ENCODE measurements around the gene OR2B3. TPM values are rescaled to one million over a fixed set of nuclear protein-coding genes. Genes with fewer than 3 reads are reported as not detected.
"Not testable (repeated sequence)": the region's sequence is repeated elsewhere in the genome, so short reads cannot be mapped to it uniquely, and the experiment has no call there.

Gene OR2B3, protein sequence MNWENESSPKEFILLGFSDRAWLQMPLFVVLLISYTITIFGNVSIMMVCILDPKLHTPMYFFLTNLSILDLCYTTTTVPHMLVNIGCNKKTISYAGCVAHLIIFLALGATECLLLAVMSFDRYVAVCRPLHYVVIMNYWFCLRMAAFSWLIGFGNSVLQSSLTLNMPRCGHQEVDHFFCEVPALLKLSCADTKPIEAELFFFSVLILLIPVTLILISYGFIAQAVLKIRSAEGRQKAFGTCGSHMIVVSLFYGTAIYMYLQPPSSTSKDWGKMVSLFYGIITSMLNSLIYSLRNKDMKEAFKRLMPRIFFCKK
- total RNA-seq = not detected in 2 replicates

GRCh38 chr6:29087213-29087612, at the start of gene OR2B3:
OR2B3 (minus strand) TSS chr6:29087313; CDS start chr6:29087248, 65 bp downstream.
- DNase-seq (ENCODE audit: low read depth, low spot score) = no peak

- no peak for DNase-seq (ENCODE audit: low read depth, low spot score)
Measured at GRCh38 chr6:29131691-29132090, 44.6 kb upstream of the OR2B3 start.

DNA sequence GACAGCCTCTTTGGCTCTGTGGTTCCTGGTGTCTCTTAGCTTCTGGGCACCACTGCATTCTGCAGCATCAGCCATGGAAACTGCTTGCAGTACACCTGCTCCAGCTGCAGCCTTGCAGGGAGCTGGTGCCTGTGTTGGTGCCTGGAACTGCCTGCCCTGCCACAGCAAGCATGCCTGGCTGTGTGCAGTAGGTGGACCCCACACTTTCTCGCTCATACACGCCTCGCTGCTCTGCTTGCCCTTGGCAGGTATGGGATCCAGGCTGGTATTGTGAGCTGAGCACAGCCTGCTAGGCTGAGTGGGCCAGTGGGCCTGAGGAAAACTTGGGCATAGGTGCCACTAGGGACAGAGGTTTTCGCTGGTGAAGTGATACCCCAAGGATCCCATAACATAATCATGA, 43.5 kb upstream of the OR2B3 start:
- DNase-seq (ENCODE audit: low read depth, low spot score) = no peak

DNA sequence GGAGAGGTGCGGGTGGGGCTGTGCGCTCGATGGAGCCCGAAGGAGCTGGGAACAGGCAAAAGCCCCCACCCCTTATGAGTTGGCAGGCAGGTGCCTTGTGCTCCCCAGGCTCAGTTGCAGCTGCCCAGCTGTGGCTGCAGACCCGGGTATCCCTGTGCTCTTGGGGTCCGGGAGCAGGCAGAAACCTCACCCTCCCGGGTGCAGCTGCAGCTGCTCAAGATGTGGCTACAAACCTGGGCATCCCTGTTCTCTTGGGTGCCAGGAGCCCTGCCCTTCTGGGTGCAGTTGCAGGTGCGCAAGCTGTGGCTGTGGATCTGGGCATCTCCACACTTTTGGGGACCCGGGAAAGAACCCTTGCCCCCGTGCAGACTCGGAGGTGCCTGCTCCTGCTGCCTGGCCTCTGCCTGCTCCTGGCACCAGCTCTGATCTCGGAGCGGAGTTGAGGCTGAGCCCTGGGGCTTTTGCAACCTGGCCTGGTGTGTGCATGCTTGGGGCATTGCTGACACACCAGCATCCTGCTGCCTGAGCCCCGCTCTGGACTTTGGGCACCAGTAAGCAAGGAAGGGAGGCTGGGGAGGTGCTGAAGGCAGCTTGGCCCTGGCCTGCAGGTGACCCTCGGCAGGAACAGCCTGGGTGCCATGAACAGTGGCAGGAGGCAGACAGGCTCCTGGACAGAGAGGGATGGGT, 42.4 kb upstream of the OR2B3 start:
- no peak for DNase-seq (ENCODE audit: low read depth, low spot score)

DNA sequence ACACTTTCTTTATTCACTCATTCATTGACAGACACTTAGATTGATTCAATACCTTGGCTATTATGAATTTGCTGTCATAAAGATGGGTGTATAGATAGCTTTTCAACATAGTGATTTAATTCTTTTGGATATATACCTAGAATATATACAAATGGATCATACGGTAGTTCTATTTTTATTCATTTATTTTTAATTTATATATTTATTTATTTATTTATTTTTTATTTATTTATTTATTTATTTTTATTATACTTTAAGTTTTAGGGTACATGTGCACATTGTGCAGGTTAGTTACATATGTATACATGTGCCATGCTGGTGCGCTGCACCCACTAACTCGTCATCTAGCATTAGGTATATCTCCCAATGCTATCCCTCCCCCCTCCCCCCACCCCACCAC, 27.9 kb upstream of the OR2B3 start:
- DNase-seq (ENCODE audit: low read depth, low spot score) = not testable (repeated sequence)

DNA sequence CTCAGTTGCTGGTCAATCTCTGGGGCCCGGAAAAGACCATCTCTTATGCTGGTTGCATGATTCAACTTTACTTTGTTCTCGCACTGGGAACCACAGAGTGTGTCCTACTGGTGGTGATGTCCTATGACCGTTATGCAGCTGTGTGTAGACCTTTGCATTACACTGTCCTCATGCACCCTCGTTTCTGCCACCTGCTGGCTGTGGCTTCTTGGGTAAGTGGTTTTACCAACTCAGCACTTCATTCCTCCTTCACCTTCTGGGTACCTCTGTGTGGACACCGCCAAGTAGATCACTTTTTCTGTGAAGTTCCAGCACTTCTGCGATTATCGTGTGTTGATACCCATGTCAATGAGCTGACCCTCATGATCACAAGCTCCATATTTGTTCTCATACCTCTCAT, 25.0 kb upstream of the OR2B3 start:
- no peak for DNase-seq (ENCODE audit: low read depth, low spot score)

GRCh38 chr6:29107758-29108157, 20.6 kb upstream of the OR2B3 start, which contains the start of gene OR2J3:
OR2J3 (plus strand) TSS chr6:29108058; CDS start chr6:29111891, 3,833 bp downstream.
- DNase-seq (ENCODE audit: low read depth, low spot score) = no peak

- DNase-seq (ENCODE audit: low read depth, low spot score) = no peak
Measured at GRCh38 chr6:29099190-29099589, 12.1 kb upstream of the OR2B3 start, which contains the start of gene OR2J1. OR2J1 (plus strand) TSS chr6:29099490; CDS start chr6:29100943, 1,453 bp downstream.

DNA sequence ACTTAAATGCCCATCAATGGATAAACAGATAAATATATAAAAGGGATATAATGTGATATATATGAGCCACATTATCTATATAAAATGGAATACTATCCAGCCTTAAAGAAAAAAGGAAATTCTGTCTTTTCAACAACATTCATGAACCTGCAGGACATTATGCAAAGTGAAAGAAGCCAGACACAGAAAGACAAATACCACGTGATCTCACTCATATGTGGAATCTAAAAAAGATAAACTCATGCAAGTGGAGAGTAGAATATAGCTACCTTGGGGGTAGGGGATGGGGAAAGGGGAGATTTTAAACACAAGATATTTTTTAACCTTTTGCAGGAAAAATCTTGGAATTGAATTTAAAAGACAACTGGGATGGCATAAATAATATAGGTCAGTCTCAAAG, 10.7 kb upstream of the OR2B3 start:
- no peak for DNase-seq (ENCODE audit: low read depth, low spot score)

DNA sequence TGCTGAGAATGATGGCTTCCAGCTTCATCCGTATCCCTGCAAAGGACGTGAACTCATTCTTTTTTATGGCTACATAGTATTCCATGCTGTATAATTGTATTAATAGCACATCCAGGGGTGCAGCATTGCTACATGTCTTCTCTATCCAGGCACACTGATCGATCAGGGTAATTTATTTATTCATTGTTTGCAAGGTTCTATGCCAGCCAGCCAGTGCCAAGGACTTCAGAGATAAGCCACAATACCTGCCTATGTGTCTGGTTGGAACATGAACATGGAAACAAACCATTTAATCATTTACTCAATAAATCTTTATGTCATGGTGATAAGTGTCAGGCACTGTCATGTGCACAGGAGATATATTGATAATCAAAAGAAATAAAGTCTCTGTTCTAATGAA, 5.8 kb upstream of the OR2B3 start:
- DNase-seq (ENCODE audit: low read depth, low spot score) = no peak

DNA sequence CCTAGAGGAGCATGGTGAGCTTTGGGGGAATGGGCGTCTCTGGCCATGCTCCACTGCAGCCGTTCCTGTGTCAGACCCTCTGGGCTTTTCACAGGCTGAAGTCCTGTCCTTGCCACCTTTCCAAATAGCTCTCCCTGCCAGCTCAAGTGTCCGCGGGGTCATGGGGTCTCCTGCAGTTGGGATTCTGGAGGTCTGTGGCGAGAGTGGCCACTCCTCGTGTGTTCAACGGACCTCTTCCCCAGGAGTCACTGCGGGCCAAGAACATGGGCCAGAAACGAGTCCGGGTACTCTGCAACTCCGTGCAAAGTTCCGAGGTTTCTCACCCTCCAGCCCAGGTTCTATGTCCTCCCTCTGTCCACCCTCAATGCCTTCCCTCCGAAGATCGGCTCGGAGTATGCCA, 4.7 kb downstream of the OR2B3 start:
- no peak for DNase-seq (ENCODE audit: low read depth, low spot score)

DNA sequence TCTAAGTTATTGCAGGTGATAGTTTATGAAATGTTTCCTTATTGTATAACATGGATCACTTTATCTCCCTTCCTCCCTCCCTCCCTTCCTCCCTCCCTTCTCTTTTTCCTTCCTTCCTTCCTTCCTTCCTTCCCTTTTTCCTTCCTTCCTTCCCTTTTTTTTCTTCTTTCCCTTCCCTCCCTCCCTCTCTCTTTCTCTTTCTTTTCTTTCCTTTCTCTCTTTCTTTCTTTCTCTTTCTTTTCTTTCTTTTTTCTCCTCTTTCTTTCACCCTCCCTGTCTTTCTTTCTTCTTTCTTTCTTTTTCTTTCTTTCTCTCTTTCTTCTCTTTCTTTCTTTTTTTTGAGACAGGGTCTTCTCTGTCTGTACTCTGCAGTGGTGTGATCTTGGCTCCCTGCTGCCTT, 5.8 kb downstream of the OR2B3 start:
- DNase-seq (ENCODE audit: low read depth, low spot score) = no peak

DNA sequence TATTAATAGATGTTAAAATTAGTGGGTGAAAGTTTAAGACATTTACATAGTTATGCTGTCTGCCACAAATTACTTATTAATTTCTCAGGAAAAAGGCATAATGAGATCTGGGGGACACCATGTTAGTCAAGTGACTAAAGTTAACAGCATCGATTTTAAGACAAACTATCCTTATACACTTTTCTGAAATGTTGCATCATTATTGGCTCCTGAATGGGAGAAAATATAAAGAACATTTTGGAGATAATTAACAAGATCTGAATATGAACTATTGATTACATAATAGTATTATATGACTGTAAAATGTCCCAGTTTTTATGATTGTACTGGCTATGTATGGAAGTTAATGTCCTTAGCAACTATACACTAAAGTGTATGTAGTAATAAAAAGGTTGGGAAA, 7.9 kb downstream of the OR2B3 start:
- no peak for DNase-seq (ENCODE audit: low read depth, low spot score)

DNA sequence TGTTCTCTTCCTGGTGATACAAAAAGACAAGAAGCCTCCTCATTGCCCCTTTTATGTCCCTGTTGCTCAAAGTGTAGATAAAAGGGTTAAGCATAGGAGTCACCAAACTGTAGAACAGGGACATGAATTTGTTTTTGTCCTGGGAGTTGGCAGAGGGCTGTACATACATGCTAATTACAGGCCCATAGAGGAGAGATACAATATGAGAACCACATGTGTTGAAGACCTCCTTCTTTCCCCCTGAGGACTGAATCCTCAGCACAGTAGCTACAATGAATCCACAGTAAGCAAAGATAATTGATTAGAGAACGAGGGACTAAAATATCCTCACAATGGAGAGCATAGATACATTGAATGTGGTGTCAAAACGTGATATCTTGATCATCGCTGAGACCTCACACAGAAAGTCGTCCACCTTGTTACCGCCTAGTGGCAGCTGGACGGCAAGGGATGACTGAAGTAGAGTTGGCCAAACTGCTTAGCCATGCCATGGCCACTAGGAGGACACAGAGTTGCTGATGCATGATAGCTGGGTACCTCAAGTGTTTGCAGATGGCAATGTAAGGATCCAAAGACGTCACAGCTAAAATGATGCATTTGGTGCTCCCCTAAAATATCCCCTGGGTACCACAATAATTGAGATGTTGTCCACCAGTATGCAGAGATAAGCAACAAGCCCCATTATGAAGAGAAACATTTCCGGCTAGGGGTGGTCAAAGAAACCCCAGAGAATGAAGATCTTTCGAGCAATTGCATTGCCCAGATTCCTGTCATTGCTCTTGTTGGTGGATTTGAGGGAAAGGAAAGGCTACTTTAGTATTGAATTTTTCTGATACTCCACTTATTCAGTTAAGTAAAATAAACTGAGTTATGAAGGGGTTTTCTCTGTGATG, 15.0 kb downstream of the OR2B3 start:
- no peak for DNase-seq (ENCODE audit: low read depth, low spot score)

GRCh38 chr6:29051680-29052079, 35.4 kb downstream of the OR2B3 start:
- no peak for DNase-seq (ENCODE audit: low read depth, low spot score)

DNA sequence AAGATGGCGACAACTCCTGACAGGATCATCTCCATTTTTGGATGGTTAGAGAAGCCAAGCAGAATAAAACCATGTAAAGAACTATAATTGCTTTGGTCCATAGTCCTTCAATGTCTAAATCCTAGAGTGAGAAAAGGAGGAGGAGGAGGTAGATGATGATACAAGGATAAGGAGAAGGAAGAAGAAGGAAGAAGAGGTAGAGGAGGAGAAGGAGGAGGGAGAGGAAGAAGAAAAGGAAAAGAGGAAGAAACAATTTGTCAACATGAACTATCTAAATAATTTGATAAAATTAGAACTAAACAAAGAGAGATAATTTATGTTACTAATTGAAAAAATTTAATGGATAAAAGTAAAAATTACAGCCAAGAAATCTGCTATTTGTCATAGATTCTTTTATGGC, 42.0 kb downstream of the OR2B3 start, which contains the start of gene OR2W1:
Gene OR2W1 (minus strand): TSS at position 101 of the 400 bp plus-strand sequence. CDS start 0 bp downstream, at position 101.
- no peak for DNase-seq (ENCODE audit: low read depth, low spot score)

Other genes starting within 250 kb of the OR2B3 start
- 54.3 and 64.5 TPM in 2 replicates for gene TRIM27, start 163.3 kb downstream of the OR2B3 start, total RNA-seq
- 0.56 and 0.59 TPM in 2 replicates for gene ZNF311, start 82.0 kb downstream of the OR2B3 start, total RNA-seq
- gene OR2W1, start 42.1 kb downstream of the OR2B3 start, total RNA-seq = not detected in 2 replicates
- not detected in 2 replicates for gene OR2J1, start 12.2 kb upstream of the OR2B3 start, total RNA-seq
- not detected in 2 replicates for gene OR2J3, start 20.7 kb upstream of the OR2B3 start, total RNA-seq
- not detected in 2 replicates for gene OR2J2, start 83.6 kb upstream of the OR2B3 start, total RNA-seq
- gene OR14J1, start 214.4 kb upstream of the OR2B3 start, total RNA-seq = not detected in 2 replicates

All from pulmonary artery endothelial cell (primary cell).